ENCODE results near the gene ATE1.

- TF ChIP-seq CTCF (IDR thresholded peaks at IDR 0.05) (no peak), POLR2A (IDR thresholded peaks at IDR 0.05) (no peak)
Measured at GRCh38 chr10:121796342-121796741, 131.5 kb downstream of the ATE1 start.

Data from heart left ventricle (tissue), 13 donors.